Right lobe of liver (tissue), 6 donors: ENCODE measurements around the gene GRM8. TPM values are rescaled to one million over a fixed set of nuclear protein-coding genes. Genes with fewer than 3 reads are reported as not detected.
A peak's percentile ranks its signal among the peaks of the same experiment; 100 is the strongest.

ENCODE experiments used
- ATAC-seq, 4 donors: fragments of 200-7000 bp; cut with Tn5 transposase; one replicate each; pipeline ENCODE4 v1.9.1; 2020; ENCODE audit warnings: mild to moderate bottlenecking in 4 of 4, moderate library complexity in 4 of 4
- DNase-seq, 3 donors: peaks; one replicate each; pipeline ENCODE4 v3.0.0-alpha.2; 2020
- H3K27ac ChIP-seq, 3 donors: fragments of 200-600 bp; one replicate each; pipeline ENCODE4 v1.8.0; 2022
- H3K27me3 ChIP-seq, 2 donors: fragments of 200-600 bp; one replicate each; pipeline ENCODE4 v1.8.0; 2022
- H3K36me3 ChIP-seq, 4 donors: fragments of 200-600 bp; sonication (generic) in 1 of 4; one replicate each; pipeline versions ENCODE4 v1.5.1 to v1.8.0; 2017 to 2022; ENCODE audit warnings: control low read depth in 1 of 4
- H3K4me1 ChIP-seq, 4 donors: fragments of 200-600 bp; sonication (generic) in 1 of 4; one replicate each; pipeline versions ENCODE4 v1.5.1 to v1.8.0; 2017 to 2022; ENCODE audit warnings: control low read depth in 1 of 4
- H3K4me3 ChIP-seq, 3 donors: fragments of 200-600 bp; one replicate each; pipeline ENCODE4 v1.8.0; 2022
- H3K9me3 ChIP-seq, 4 donors: fragments of 200-600 bp; sonication (generic) in 1 of 4; one replicate each; pipeline versions ENCODE4 v1.5.1 to v1.8.0; 2017 to 2022; ENCODE audit warnings: control low read depth in 1 of 4
- POLR2A ChIP-seq: fragments of 450-650 bp; IDR thresholded peaks from one replicate; pipeline ENCODE4 v1.6.1; 2017; ENCODE audit warnings: antibody characterized with exemption, mild to moderate bottlenecking
- WGBS: methylation state at CpG from one replicate; pipeline ENCODE4 v1.1.6; 2018; ENCODE audit warnings: low coverage, low lambda C conversion rate; ENCODE audit not compliant: insufficient coverage; ENCODE audit errors: missing lambda C conversion rate; 5-methylcytosine and 5-hydroxymethylcytosine counted together
- intact Hi-C, 2 donors: fragments of 100-400 bp; cut with DNase I; formaldehyde crosslinking; loops; one replicate each; pipeline versions ENCODE4 v1.11.2 to v1.14.1; 2022
- total RNA-seq, 6 experiments: library from RNA; depleted of rRNA in 2 of 6; stranded (reverse); fragments of >200 nt in 2 of 6; fragmentation: NEBNext Ultra II Directional in 3 of 6; extraction: Animal tissue kit (Norgen Biotek cat#: 25700) in 3 of 6; gene quantifications; one replicate each; pipeline versions ENCODE4 v1.1.0 to v1.2.4, GENCODE V29; 2016 to 2023
- TF ChIP-seq, protein P1 (sequence below), 4 donors: fragments of 200-600 bp in 3 of 4; fragments of 450-650 bp in 1 of 4; IDR thresholded peaks; one replicate each; pipeline versions ENCODE4 v1.5.1 to v1.8.0; 2016 to 2022; ENCODE audit warnings: antibody characterized with exemption in 4 of 4, mild to moderate bottlenecking in 2 of 4
- donor health status: DM: no; HTN: yes; CAD: no.
- donor health status: DM: no; HTN: no; CAD: no.
- donor health status: DM: no; HTN: no; CAD: no.
- donor health status: DM: no; HTN: yes; CAD: no.
- donor health status: DM: no; HTN: yes; CAD: no.

The GRM8 gene
- total RNA-seq, 6 experiments from 2014 or later = 0.12 to 8.4 (median 2.7) TPM

GRCh38 chr7:127034186-127034806 lies 218.4 kb downstream of the GRM8 start:
- H3K4me1 ChIP-seq = peaks cover 0 to 12% (median 6%) of the 10 kb centered on the region in 4 donors
- H3K36me3 ChIP-seq = no peaks in the 10 kb centered on the region
- H3K27ac ChIP-seq = peak overlapping the region; percentile 8 to 23 (median 20)
- intact Hi-C loops = no loop called here
- no peak for TF ChIP-seq POLR2A
- TF ChIP-seq, protein P1, sequence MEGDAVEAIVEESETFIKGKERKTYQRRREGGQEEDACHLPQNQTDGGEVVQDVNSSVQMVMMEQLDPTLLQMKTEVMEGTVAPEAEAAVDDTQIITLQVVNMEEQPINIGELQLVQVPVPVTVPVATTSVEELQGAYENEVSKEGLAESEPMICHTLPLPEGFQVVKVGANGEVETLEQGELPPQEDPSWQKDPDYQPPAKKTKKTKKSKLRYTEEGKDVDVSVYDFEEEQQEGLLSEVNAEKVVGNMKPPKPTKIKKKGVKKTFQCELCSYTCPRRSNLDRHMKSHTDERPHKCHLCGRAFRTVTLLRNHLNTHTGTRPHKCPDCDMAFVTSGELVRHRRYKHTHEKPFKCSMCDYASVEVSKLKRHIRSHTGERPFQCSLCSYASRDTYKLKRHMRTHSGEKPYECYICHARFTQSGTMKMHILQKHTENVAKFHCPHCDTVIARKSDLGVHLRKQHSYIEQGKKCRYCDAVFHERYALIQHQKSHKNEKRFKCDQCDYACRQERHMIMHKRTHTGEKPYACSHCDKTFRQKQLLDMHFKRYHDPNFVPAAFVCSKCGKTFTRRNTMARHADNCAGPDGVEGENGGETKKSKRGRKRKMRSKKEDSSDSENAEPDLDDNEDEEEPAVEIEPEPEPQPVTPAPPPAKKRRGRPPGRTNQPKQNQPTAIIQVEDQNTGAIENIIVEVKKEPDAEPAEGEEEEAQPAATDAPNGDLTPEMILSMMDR (IDR thresholded peaks at IDR 0.05) = no peak
- DNase-seq (no peak), ATAC-seq (peak; percentile 75 to 82 (median 79))
- H3K9me3 ChIP-seq = no peaks in the 10 kb centered on the region
- H3K4me3 ChIP-seq = no peak overlapping the region
- H3K27me3 ChIP-seq = no peaks in the 10 kb centered on the region

DNA sequence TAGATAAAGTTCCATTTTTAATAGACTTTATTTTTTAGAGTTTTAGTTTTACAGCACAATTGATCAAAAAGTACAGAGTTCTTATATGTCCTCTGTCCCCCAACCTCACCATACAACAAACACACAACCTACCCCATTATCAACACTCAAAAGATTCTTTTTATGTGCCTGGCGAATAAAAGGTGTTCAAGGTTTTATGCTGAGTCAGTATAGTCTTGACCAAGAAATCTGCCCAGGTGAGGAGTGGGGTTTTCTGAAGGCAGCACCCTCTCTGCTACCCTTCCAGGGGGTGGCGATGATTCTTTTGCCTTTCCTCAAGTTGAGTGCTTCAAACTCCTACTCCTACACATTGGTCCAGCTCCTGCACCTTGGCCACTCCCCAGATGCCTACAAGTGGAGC lies 222.9 kb downstream of the GRM8 start:
- ATAC-seq = no peak
- Histone ChIP-seq H3K4me3 (no peak overlapping the region), H3K27ac (no peak overlapping the region), H3K36me3 (no peaks in the 10 kb centered on the region), H3K9me3 (no peaks in the 10 kb centered on the region), H3K27me3 (no peaks in the 10 kb centered on the region), H3K4me1 (peaks cover 0 to 10% (median 3%) of the 10 kb centered on the region in 4 donors)
- intact Hi-C loops = no loop called here
- DNase-seq = no peak
- no peak for TF ChIP-seq POLR2A
- TF ChIP-seq, protein P1 (IDR thresholded peaks at IDR 0.05) = no peak
- 64% methylated on average over 1 of the region's 2 CpGs for WGBS

DNA sequence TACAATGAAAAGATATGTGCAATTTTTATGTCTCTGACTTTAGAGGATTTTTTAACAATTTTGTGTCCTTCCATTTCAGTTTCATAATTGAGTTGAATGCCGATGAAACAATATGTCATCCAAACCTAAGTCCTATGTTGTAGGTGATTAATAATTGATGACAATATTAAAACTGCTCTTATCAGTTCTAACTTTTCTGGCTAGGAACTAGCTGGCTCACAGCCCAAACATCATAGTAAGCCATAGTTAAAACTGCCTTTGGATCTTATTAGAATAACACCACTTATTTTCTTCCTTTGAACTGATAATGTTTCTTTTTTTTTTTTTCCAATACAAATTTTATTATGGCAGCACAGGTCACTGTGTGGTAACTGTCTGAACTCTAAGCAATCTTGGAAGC lies 230.9 kb downstream of the GRM8 start:
- no peaks in the 10 kb centered on the region for H3K27me3 ChIP-seq
- TF ChIP-seq POLR2A = no peak
- TF ChIP-seq, protein P1 (IDR thresholded peaks at IDR 0.05) = no peak
- 75% methylated on average over 1 of the region's 1 CpG for WGBS
- no peak overlapping the region for H3K27ac ChIP-seq
- H3K36me3 ChIP-seq = no peaks in the 10 kb centered on the region
- ATAC-seq (peak in 1 of 4 donors; percentile 27), DNase-seq (no peak)
- no peaks in the 10 kb centered on the region for H3K4me1 ChIP-seq
- H3K4me3 ChIP-seq = no peak overlapping the region
- intact Hi-C loops = no loop called here
- no peaks in the 10 kb centered on the region for H3K9me3 ChIP-seq

GRCh38 chr7:127021019-127021738 lies 231.6 kb downstream of the GRM8 start:
- intact Hi-C loops = no loop called here
- H3K27ac ChIP-seq = no peak overlapping the region
- peak in 1 of 4 donors; percentile 56 for ATAC-seq
- no peaks in the 10 kb centered on the region for H3K36me3 ChIP-seq
- DNase-seq = no peak
- TF ChIP-seq, protein P1 (IDR thresholded peaks at IDR 0.05) = no peak
- no peak overlapping the region for H3K4me3 ChIP-seq
- H3K27me3 ChIP-seq = no peaks in the 10 kb centered on the region
- H3K9me3 ChIP-seq = no peaks in the 10 kb centered on the region
- H3K4me1 ChIP-seq = no peaks in the 10 kb centered on the region
